Thyroid gland (tissue), 4 donors: ENCODE measurements around the gene LYZL1. TPM values are rescaled to one million over a fixed set of nuclear protein-coding genes. Genes with fewer than 3 reads are reported as not detected.
"Not testable (repeated sequence)": the region's sequence is repeated elsewhere in the genome, so short reads cannot be mapped to it uniquely, and the experiment has no call there.

Source experiments
- DNase-seq, 2 donors: peaks; one replicate each; pipeline ENCODE4 v3.0.0-alpha.2; 2019
- H3K27ac ChIP-seq, 3 donors: fragments of 200-600 bp; sonication (generic); 1 replicate in 2 of 3; 2 replicates in 1 of 3; pipeline ENCODE4 v1.5.1; 2016 to 2019; ENCODE audit warnings: mild to moderate bottlenecking in 1 of 3, moderate library complexity in 1 of 3
- H3K27me3 ChIP-seq: fragments of 200-600 bp; sonication (generic); one replicate; pipeline ENCODE4 v1.5.1; 2019
- H3K36me3 ChIP-seq, 2 donors: fragments of 200-600 bp; sonication (generic); one replicate each; pipeline ENCODE4 v1.5.1; 2016 to 2019
- H3K4me1 ChIP-seq, 2 donors: fragments of 200-600 bp; sonication (generic); one replicate each; pipeline ENCODE4 v1.5.1; 2017 to 2019
- H3K4me3 ChIP-seq, 3 donors: fragments of 200-600 bp; sonication (generic); replicated peaks in 1 of 3; 1 replicate in 2 of 3; 2 replicates in 1 of 3; pipeline ENCODE4 v1.5.1; 2016; ENCODE audit warnings: mild to moderate bottlenecking in 1 of 3
- H3K9me3 ChIP-seq: fragments of 200-600 bp; sonication (generic); one replicate; pipeline ENCODE4 v1.5.1; 2017
- POLR2A ChIP-seq, 2 donors: fragments of 450-650 bp; IDR thresholded peaks; one replicate each; pipeline ENCODE4 v1.6.1; 2017; ENCODE audit warnings: antibody characterized with exemption in 2 of 2, mild to moderate bottlenecking in 2 of 2, moderate library complexity in 1 of 2
- WGBS, 2 donors: methylation state at CpG; one replicate each; pipeline ENCODE4 v1.1.5; 2017; 5-methylcytosine and 5-hydroxymethylcytosine counted together
- intact Hi-C: fragments of 100-400 bp; cut with DNase I; formaldehyde crosslinking; loops from one replicate; pipeline ENCODE4 v1.15.1; 2023
- total RNA-seq, 4 donors: library from RNA; depleted of rRNA; stranded (reverse); fragments of >200 nt; gene quantifications; one replicate each; pipeline ENCODE4 v1.2.3, GENCODE V29; 2016
- TF ChIP-seq, protein P1 (sequence below), 6 experiments: fragments of 200-600 bp in 3 of 6; fragments of 450-650 bp in 3 of 6; sonication (generic) in 3 of 6; IDR thresholded peaks; one replicate each; pipeline ENCODE4 v1.5.1; 2016 to 2019; ENCODE audit warnings: antibody characterized with exemption in 6 of 6, mild to moderate bottlenecking in 2 of 6, inconsistent platforms in 1 of 6, moderate library complexity in 1 of 6

LYZL1 gene
- total RNA-seq, 4 donors from 2014 or later, result 0.81 TPM; not detected in 3

DNA sequence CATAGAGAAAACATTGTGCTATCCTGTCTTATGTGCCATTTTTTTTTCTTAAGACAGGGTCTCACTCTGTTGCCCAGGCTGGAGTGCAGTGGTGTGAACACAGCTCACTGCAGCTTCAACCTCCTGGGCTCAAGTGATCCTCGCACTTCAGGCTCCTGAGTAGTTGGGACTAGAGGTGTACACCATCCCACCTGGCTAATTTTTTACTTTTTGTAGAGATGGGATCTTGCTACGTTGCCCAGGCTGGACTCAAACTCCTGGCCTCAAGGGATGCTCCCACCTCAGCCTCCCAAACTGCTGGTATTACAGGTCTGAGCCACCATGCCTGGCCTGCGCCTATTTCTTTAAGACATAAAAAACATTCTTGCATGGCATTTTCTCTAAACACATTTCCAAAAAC, 20.6 kb downstream of the LYZL1 start:
- DNase-seq, result no peak
- Histone ChIP-seq H3K9me3 (no peaks in the 10 kb centered on the region), H3K27me3 (no peaks in the 10 kb centered on the region), H3K4me3 (no peak overlapping the region), H3K27ac (no peak overlapping the region), H3K4me1 (no peaks in the 10 kb centered on the region), H3K36me3 (no peaks in the 10 kb centered on the region)
- 73 to 92% methylated on average over 3 of the region's 3 CpGs for WGBS, 2 donors
- TF ChIP-seq POLR2A (IDR thresholded peaks at IDR 0.05), result no peak
- TF ChIP-seq, protein P1, sequence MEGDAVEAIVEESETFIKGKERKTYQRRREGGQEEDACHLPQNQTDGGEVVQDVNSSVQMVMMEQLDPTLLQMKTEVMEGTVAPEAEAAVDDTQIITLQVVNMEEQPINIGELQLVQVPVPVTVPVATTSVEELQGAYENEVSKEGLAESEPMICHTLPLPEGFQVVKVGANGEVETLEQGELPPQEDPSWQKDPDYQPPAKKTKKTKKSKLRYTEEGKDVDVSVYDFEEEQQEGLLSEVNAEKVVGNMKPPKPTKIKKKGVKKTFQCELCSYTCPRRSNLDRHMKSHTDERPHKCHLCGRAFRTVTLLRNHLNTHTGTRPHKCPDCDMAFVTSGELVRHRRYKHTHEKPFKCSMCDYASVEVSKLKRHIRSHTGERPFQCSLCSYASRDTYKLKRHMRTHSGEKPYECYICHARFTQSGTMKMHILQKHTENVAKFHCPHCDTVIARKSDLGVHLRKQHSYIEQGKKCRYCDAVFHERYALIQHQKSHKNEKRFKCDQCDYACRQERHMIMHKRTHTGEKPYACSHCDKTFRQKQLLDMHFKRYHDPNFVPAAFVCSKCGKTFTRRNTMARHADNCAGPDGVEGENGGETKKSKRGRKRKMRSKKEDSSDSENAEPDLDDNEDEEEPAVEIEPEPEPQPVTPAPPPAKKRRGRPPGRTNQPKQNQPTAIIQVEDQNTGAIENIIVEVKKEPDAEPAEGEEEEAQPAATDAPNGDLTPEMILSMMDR (IDR thresholded peaks at IDR 0.05), result no peak
- intact Hi-C loops, result no loop called here

DNA sequence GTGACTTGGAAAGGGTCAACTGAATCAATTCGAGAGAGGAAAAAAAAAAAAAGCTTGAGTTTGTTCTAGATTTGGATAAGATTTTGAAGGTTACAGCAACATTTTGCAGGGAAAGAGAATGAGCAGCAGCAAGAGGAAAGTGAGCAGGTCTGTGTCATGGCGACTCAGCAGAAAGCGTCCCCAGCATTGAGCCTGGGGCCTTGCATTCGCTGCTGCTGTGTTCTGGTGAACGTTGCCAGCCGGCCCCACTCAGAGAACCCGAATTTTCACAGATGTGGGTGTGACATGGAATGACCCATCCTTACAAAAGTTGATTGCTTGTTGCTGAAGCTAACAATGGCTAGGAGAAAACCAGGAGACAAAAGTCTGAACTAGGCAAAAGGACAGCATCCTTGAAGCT, 21.6 kb downstream of the LYZL1 start:
- H3K4me1 ChIP-seq, H3K9me3 ChIP-seq, H3K27me3 ChIP-seq, DNase-seq, H3K4me3 ChIP-seq, H3K27ac ChIP-seq, H3K36me3 ChIP-seq, intact Hi-C loops: not testable (repeated sequence)
- WGBS, 2 donors, result 73 to 82% methylated on average over 7 of the region's 7 CpGs

DNA sequence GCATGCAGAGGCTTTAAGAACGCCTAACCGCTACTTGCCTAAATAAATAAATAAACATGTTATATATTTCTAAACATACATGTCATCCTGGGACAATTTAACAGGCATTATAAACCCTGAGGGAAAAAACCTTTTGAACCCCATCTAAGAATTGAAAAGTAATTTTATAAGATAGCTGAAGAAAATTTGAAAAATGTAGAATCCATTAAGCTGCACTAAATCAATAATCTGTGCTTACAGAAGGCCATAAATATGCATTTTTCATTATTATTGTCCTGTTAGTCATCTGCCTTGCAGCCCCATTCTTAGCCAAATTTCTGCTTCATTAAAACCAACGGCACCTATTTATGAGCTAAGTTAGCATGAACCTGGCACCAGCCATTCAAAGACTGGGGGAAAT, 24.2 kb downstream of the LYZL1 start:
- no peak overlapping the region for H3K4me3 ChIP-seq
- WGBS, 2 donors, result 97 to 98% methylated on average over 3 of the region's 3 CpGs

DNA sequence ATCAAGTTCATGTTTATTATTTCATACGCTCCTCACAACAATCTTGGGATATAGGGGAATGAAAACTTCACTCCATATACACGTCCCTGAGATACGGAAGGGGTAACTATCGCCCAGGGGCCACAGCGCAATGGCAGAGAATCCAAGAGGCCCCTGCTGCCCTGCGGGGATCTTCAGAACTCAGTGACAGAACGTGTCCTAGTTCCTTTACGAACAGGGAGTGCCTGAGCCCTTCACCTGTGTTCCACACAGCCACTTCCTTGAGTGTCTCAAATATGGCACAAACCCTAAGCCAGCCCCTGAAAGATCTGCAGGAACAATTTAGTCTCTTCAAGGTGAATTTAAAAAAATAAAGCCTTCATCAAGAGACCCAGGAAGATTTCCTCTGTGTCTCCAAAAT, 25.9 kb downstream of the LYZL1 start:
- DNase-seq, result peak; percentile 64 to 67
- no peak overlapping the region for H3K4me3 ChIP-seq
- TF ChIP-seq POLR2A (IDR thresholded peaks at IDR 0.05), result no peak
- TF ChIP-seq, protein P1 (IDR thresholded peaks at IDR 0.05), result no peak
- no peaks in the 10 kb centered on the region for H3K27me3 ChIP-seq
- 55 to 64% methylated on average over 8 of the region's 8 CpGs for WGBS, 2 donors
- intact Hi-C loops, result no loop called here
- H3K9me3 ChIP-seq, result no peaks in the 10 kb centered on the region
- H3K36me3 ChIP-seq, result no peaks in the 10 kb centered on the region
- H3K4me1 ChIP-seq, result peaks cover 0 to 23% of the 10 kb centered on the region in 2 donors
- H3K27ac ChIP-seq, result peak overlapping the region in 1 of 3 donors; percentile 29

More for the DNA sequence above, 24.2 kb downstream of the LYZL1 start:
- Histone ChIP-seq H3K4me1 (peaks cover 0 to 16% of the 10 kb centered on the region in 2 donors), H3K27me3 (no peaks in the 10 kb centered on the region), H3K36me3 (no peaks in the 10 kb centered on the region), H3K27ac (no peak overlapping the region), H3K9me3 (no peaks in the 10 kb centered on the region)
- DNase-seq, result no peak
- intact Hi-C loops, result no loop called here
- TF ChIP-seq, protein P1 (IDR thresholded peaks at IDR 0.05), result no peak
- no peak for TF ChIP-seq POLR2A (IDR thresholded peaks at IDR 0.05)

DNA sequence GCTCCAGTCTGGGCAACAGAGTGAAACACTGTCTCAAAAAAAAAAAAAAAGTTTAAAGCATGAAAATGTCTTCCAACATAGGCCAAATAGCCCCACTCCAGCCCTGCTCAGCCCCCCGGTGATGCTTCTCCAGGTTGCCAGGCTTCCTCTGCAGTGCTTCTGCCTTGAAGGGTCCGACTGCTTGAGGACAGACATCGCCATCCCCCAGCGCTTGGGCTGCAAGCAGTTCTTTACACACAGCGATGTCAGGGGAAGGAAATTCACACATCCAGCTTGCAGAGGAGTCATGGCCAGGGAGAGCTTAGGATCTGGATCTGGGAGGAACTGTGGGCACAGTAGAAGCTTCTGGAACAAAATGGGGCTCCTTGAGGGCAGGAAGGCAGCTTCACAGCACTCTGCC, 26.9 kb downstream of the LYZL1 start:
- Histone ChIP-seq H3K36me3 (no peaks in the 10 kb centered on the region), H3K4me1 (peaks cover 0 to 23% of the 10 kb centered on the region in 2 donors), H3K4me3 (no peak overlapping the region), H3K27ac (peak overlapping the region in 2 of 3 donors; percentile 18 to 42), H3K27me3 (no peaks in the 10 kb centered on the region), H3K9me3 (no peaks in the 10 kb centered on the region)
- intact Hi-C loops, result no loop called here
- DNase-seq, result no peak
- no peak for TF ChIP-seq POLR2A (IDR thresholded peaks at IDR 0.05)
- TF ChIP-seq, protein P1 (IDR thresholded peaks at IDR 0.05), result no peak
- WGBS, 2 donors, result 85 to 94% methylated on average over 5 of the region's 5 CpGs
